ENCODE results near the gene YWHAE. TPM values are rescaled to one million over a fixed set of nuclear protein-coding genes. Genes with fewer than 3 reads are reported as not detected.

The YWHAE gene
- total RNA-seq, 4 donors from 2014 or later, result 553 to 1,135 (median 724) TPM

GRCh38 chr17:1299552-1300370, 100.3 kb downstream of the YWHAE start:
- DNase-seq, result no peak
- no peak overlapping the region for H3K4me3 ChIP-seq (replicated peaks in 1 of 3)
- H3K27me3 ChIP-seq, result no peaks in the 10 kb centered on the region
- intact Hi-C loops (cut with DNase I), result no loop called here
- no peak for TF ChIP-seq CTCF (IDR thresholded peaks at IDR 0.05)
- no peak for TF ChIP-seq POLR2A (IDR thresholded peaks at IDR 0.05)
- WGBS, 2 donors, result 73 to 82% methylated on average over 19 to 21 of the region's 22 CpGs
- H3K36me3 ChIP-seq, result no peaks in the 10 kb centered on the region
- no peak overlapping the region for H3K27ac ChIP-seq
- no peaks in the 10 kb centered on the region for H3K9me3 ChIP-seq
- H3K4me1 ChIP-seq, result no peaks in the 10 kb centered on the region

DNA sequence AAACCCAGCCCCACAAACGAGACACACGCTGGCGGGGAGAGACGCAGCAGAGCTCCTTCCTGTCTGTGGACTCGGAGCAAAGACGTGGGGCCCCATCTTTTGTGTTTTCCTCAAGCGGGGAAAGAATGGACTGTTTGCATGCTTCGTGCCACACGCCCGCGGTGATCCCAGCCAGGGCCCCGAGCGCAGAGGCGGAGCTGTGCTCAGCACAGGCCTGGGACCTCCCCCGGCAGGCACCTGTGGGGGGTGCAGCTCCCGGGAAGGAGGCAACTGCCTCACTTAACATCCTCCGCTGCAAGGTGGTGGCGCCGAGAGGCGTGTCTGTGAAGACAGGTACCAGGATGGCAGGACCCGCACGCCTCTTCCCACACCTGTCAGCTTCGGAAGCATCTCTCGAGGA, 101.4 kb downstream of the YWHAE start:
- Histone ChIP-seq H3K27ac (no peak overlapping the region), H3K4me1 (no peaks in the 10 kb centered on the region), H3K9me3 (no peaks in the 10 kb centered on the region), H3K4me3 (replicated peaks in 1 of 3) (no peak overlapping the region), H3K36me3 (no peaks in the 10 kb centered on the region), H3K27me3 (no peaks in the 10 kb centered on the region)
- intact Hi-C loops (cut with DNase I), result no loop called here
- DNase-seq, result peak; percentile 31 to 32
- 13 to 14% methylated on average over 13 to 21 of the region's 24 CpGs for WGBS, 2 donors
- no peak for TF ChIP-seq POLR2A (IDR thresholded peaks at IDR 0.05)
- no peak for TF ChIP-seq CTCF (IDR thresholded peaks at IDR 0.05)

Small RNA genes within 50 kb of the gene (small RNA-seq; reads per million reads assigned to genes)
- not detected for gene AC032044.2

Other genes starting within 250 kb of the YWHAE start
- gene ABR, start 220.2 kb downstream of the YWHAE start, total RNA-seq, result 10 to 100 TPM; 23.7 to 33.7 (median 31.5) TPM
- not detected for gene BHLHA9, start 129.8 kb downstream of the YWHAE start, total RNA-seq
- gene TRARG1, start 120.6 kb downstream of the YWHAE start, total RNA-seq, result 1 to 10 TPM in 3 of 4 donors, under 1 TPM in 1; 0.11 to 1.5 (median 1.0) TPM
- gene CRK, start 56.0 kb upstream of the YWHAE start, total RNA-seq, result 100 to 1,000 TPM in 2 of 4 donors, 10 to 100 TPM in 2; 89.6 to 140 (median 98.7) TPM
- 100 to 1,000 TPM; 103 to 145 (median 121) TPM for gene MYO1C, start 92.5 kb upstream of the YWHAE start, total RNA-seq
- gene INPP5K, start 116.4 kb upstream of the YWHAE start, total RNA-seq, result 100 to 1,000 TPM; 124 to 285 (median 158) TPM
- 10 to 100 TPM; 49.9 to 64.7 (median 54.2) TPM for gene PITPNA, start 162.6 kb upstream of the YWHAE start, total RNA-seq
- 10 to 100 TPM; 17.5 to 28.2 (median 23.9) TPM for gene SLC43A2, start 228.6 kb upstream of the YWHAE start, total RNA-seq
- 10 to 100 TPM; 31.6 to 52.0 (median 35.5) TPM for gene SCARF1, start 245.5 kb upstream of the YWHAE start, total RNA-seq
- 100 to 1,000 TPM in 3 of 4 donors, 10 to 100 TPM in 1; 67.5 to 140 (median 124) TPM for gene RILP, start 249.6 kb upstream of the YWHAE start, total RNA-seq